Right ventricle myocardium inferior (tissue), 1 donor: ENCODE measurements around the gene STAT5A. TPM values are rescaled to one million over a fixed set of nuclear protein-coding genes. Genes with fewer than 3 reads are reported as not detected.

Experiments used
- ATAC-seq: fragments of 200-7000 bp; cut with Tn5 transposase; one replicate; pipeline ENCODE4 v1.9.1; 2020; ENCODE audit warnings: mild to moderate bottlenecking, moderate library complexity
- DNase-seq: peaks from one replicate; pipeline ENCODE4 v3.0.0; 2021; ENCODE audit errors: missing footprints
- intact Hi-C: fragments of 100-400 bp; cut with DNase I; formaldehyde crosslinking; loops from one replicate; pipeline ENCODE4 v1.11.0; 2022
- total RNA-seq: library from RNA; stranded (reverse); fragmentation: NEBNext Ultra II Directional; extraction: Animal tissue kit (Norgen Biotek cat#: 25700); gene quantifications from one replicate; pipeline ENCODE4 v1.2.1, GENCODE V29; 2021
- donor health status: DM: no; HTN: yes; CAD: no; lungs with severe emphysema.

Gene STAT5A
- total RNA-seq, 1 donor from 2014 or later = 14.6 TPM

DNA sequence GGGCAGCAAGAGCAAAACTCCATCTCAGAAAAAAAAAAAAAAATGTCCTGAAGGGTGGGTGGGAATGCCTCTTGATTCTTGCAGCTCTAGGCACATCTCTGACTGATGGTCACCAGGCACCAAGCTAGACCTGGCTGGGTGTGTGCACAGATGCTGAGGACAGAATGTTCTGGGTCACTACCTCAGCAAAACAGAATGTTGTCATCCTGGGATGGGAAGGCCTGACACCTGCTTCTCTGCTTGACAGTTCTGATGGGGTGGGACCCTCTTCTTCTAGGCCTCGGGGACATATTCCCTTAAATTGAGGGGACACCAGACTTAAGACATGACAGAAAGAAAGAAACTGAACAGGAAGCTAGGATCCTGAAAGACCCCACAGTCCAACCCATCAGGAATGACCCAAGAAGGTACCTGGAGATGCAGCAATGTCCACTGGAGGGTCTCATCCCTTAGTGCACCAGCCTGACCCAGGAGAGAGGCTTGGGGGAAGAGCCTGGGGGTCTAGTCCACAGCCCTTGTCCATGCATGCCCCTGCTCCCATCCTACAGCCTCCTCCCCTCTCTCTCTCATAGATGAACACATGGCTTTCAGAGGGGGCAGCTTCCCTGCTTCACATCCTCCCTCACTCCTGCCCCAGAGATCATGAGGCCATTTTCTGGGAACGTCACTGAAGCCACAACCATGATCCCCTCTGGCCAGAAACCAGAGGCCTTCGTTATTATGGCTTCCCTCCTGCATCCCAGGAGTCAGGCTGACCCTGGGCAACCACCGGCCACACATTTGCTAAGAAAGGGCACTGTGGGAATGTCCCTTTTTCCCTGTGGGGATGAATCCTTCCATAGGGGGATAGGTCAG is 8.3 kb upstream of the STAT5A start:
- DNase-seq (no peak), ATAC-seq (no peak)
- intact Hi-C loops = loop anchor here (10.0 kb wide), 1 partner anchor 55 kb away; no protein-coding TSS in a partner anchor

GRCh38 chr17:42281571-42282096 is 6.7 kb upstream of the STAT5A start:
- ATAC-seq (no peak), DNase-seq (no peak)
- intact Hi-C loops = no loop called here

DNA sequence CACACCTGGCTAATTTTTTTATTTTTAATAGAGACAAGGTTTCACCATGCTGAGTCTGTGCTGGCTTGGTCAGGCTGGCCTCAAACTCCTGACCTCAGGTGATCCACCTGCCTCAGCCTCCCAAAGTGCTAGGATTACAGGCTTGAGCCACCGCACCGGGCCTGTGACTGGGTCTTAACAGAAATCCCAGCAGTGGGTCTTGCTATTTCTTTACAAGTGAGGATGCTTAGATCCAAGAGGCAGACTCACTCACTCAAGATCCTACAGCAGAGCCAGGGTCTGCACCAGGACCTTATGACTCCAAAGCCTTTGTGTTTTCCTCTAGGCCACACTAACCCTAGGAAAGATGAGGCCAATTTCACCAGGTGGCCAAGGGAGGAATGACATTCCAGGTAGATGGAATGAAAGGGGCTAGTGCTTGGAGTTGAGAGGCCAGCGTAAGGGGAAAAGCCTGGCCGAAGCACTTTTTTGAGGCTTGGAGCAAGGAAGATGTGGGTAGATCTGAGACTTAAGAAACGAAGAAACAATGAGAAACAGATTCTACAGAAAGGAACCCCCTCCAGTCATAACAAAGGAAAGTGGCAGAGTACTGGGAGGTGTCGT is 5.7 kb upstream of the STAT5A start:
- DNase-seq (no peak), ATAC-seq (no peak)
- intact Hi-C loops = no loop called here

- ATAC-seq = no peak
- intact Hi-C loops = no loop called here
- no peak for DNase-seq
Measured at GRCh38 chr17:42283241-42284023, 4.9 kb upstream of the STAT5A start.

DNA sequence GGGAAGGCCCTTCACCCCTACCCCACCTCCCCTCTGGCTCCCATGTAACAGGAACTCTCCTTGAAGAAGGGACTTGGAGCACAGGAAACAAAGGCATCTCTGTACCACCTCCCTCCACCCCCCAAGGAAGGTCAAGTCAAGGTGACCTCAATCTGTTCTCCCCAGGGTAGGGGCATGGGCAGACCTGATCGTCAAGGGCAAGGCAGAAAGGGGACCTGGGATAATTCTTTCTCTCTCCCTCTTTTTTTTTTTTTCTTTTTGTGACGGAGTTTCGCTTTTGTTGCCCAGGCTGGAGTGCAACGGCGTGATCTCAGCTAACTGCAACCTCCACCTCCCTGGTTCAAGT is 4.3 kb upstream of the STAT5A start:
- intact Hi-C loops = no loop called here
- DNase-seq = no peak
- no peak for ATAC-seq

GRCh38 chr17:42284566-42284965 is 3.7 kb upstream of the STAT5A start:
- DNase-seq (no peak), ATAC-seq (no peak)
- intact Hi-C loops = no loop called here

DNA sequence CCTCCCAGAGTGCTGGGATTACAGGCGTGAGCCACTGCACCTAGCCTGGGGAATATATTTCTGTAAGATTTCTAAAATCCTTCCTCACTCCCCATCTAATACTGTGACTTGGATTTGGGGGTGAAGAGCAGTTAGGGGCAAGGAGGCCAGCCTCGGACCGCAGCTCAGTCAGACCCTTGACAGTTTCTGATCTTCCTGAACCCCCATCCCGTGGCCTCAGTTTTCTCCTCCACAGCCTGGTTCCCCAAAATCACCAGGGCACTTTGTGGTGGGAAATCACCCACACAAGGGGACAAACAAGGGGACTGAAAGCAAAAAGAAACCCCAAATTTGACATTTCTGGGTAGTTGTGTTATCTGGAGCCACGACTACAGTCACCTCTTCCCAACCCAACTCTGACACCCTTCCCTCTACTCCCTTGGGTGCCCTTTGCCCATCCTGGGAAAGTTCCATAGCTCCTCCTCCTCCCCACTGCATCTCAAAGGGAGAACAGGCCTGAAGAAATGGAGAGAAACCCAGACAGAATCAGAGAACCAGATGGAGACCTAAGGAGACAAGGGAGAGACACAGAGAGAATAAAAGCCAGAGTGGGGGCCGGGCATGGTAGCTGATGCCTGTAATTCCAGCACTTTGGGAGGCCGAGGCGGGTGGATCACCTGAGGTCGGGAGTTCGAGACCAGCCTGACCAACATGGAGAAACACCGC is 2.8 kb upstream of the STAT5A start:
- DNase-seq (no peak), ATAC-seq (no peak)
- intact Hi-C loops = no loop called here

GRCh38 chr17:42286411-42287221 is 1.7 kb upstream of the STAT5A start:
- ATAC-seq (peak; percentile 29), DNase-seq (peak; percentile 79)
- intact Hi-C loops = no loop called here

DNA sequence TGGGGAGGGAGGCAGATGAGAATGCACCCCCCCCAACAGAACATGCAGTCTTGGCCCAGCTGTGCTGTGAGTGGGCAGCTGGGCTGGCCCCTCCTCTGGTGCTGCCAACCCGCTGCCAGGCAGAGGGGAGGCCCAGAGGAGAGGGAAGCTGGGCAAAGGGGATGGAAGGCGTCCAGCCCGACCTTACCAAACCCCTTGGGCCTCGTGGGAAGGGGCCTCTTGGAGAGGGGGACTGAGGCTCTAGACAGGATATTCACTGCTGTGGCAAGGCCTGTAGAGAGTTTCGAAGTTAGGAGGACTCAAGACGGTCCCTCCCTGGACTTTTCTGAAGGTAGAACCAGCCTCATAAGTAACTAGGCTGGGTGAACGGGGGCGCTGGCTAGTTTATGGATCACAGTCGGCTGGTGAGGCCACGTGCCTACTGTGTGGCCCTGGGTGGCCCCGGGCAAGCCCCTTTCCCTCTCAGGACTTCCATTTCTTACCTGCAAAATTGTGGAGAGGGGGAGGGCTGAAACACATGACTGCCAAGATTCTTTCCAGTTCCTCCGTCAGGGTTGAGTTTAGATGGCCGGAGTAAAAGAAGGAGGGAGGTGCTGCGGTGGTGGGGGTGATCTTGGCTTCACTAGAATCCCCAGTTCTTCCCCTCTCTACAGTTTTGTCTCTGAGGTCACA is 857 bp upstream of the STAT5A start:
- intact Hi-C loops = no loop called here
- peak; percentile 77 for DNase-seq
- peak; percentile 30 for ATAC-seq

GRCh38 chr17:42288803-42289610 is 709 bp downstream of the STAT5A start:
- DNase-seq (peak; percentile 81), ATAC-seq (no peak)
- intact Hi-C loops = no loop called here

DNA sequence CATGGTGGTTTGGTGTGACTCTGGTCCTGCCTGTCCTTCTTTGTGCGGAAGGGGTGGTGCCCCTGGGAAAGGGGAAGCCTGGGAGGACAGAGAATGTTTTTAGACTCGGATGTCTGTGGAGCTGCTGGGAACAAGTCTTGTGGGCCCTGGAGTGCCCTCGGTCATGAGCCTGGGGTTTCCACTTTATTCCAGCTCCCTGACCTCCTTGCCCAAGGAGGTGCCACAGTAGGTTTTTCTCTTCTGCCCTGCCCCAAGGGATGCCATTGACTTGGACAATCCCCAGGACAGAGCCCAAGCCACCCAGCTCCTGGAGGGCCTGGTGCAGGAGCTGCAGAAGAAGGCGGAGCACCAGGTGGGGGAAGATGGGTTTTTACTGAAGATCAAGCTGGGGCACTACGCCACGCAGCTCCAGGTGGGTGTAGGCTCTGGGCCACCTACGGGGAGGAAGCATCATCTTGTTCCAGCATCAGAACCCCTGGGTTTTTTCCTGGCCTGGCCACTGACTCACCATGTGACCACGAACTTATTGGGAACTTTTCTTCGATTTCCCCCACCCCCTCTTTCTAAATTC is 1.4 kb downstream of the STAT5A start:
- ATAC-seq (no peak), DNase-seq (peak; percentile 62)
- intact Hi-C loops = no loop called here

- DNase-seq (no peak), ATAC-seq (no peak)
- intact Hi-C loops = no loop called here
Measured at GRCh38 chr17:42290577-42290976, 2.3 kb downstream of the STAT5A start.

DNA sequence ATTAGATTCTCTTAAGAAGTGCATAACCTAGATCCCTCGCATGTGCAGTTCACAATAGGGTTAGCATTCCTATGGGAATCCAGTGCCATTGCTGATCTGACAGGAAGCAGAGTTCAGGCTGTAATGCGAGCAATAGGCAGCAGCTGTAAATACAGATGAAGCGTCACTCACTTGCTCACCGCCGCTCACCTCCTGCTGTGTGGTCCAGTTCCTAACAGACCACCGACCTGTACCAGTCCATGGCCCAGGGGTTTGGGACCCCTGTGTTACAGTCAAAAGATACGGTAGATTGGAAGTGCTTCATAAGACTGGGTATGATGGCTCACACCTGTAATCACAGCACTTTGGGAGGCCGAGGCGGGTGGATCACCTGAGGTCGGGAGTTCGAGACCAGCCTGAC is 2.8 kb downstream of the STAT5A start:
- ATAC-seq (no peak), DNase-seq (no peak)
- intact Hi-C loops = no loop called here

DNA sequence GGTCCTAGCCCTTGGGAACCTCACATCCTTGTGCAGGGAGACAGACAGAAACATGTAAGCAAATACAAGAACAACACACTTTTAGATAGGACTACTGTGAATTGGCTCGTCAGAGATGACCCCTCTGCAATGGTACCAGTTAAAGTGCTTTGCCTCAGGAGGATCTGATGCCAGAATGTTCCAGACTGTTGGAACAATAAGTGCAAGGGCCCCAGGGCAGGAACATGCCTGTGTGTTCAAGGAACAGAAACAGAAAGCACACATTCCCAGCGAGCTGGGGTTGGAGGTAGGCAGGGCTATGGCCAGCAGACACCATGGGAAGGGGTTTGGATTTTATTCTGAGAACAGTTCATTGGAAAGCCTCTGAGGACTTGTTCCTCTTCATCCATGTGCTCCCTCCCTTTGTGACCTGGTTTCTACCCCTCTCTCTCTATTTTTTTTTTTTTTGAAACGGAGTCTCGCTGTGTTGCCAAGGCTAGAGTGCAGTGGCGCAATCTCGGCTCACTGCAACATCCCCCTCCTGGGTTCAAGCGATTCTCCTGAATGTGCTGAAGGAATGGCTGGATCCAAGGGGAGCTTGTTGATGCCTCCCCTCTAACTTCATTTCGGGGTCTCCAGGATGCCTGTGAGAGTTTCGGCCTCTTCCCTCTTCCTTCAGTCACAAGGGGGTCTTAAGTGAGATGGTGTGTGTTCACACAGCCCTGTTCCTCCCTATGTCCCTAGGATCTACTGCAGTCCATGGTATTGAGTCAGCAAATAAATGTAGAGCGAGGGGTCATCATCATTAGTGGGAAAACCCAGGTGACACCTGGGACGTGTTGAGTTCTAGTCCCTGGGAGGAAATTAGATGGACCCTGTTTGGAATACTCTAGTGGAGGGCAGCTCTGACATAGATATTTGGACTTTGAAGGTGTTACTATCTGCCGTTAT is 6.4 kb downstream of the STAT5A start:
- intact Hi-C loops = no loop called here
- no peak for DNase-seq
- no peak for ATAC-seq

DNA sequence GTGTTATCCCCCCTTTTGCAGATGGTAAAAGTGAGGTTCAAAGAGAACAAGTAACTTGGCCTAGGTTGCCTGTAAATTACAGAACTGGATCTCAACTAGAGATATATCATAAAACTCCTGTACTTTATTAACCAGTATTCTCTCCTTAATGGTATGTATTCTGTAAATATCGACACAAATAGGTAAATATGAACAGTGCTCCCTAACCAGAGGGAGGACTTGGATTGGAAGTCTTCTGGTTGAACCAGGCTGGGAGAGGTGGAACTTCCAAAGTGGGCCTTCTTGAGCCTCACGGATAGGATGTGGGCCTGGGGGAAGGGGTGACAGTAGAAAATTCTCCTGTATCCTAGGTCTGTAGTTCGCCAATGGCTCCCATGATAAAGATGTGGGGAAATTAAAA is 7.7 kb downstream of the STAT5A start:
- ATAC-seq = no peak
- intact Hi-C loops = no loop called here
- DNase-seq = no peak
